ENCODE measurements around the gene STIMATE. TPM values are rescaled to one million over a fixed set of nuclear protein-coding genes. Genes with fewer than 3 reads are reported as not detected.
A peak's percentile ranks its signal among the peaks of the same experiment; 100 is the strongest.

STIMATE gene
- total RNA-seq, 2 donors from 2014 or later, result 45.2 to 75.1 TPM

DNA sequence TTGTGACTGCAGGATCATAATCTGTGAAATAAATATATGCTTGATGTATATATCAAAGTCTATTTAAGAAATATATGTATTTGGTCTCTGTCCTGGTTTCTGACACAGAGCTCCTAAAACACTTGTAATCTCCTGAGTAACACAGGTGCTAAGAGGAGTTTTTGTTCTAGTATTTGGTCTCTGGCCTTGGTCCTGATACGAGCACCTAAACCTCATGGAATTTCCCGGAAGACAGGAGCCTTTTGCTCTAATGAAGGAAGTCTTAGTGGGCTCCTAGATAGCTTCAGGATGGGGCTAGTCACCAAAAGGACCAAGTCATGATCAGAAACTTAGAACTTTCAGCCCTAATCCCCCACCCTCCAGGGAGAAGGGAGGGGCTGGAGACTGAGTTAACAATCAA, 43.3 kb downstream of the STIMATE start:
- no peaks in the 10 kb centered on the region for H3K27me3 ChIP-seq (replicated peaks; ENCODE audit: insufficient read depth)
- H3K36me3 ChIP-seq, result peaks cover 23% of the 10 kb centered on the region
- no peak for DNase-seq (ENCODE audit: low spot score)
- no peak overlapping the region for H3K27ac ChIP-seq
- no peaks in the 10 kb centered on the region for H3K9me3 ChIP-seq
- TF ChIP-seq CTCF (IDR thresholded peaks at IDR 0.05), result no peak
- ATAC-seq (ENCODE audit: insufficient number of reproducible peaks, low FRiP score, low read depth), result no peak
- no peak overlapping the region for H3K4me3 ChIP-seq
- H3K4me1 ChIP-seq (ENCODE audit: control insufficient read depth in 1 of 2, low read depth in 2 of 2), result peaks cover 0 to 4% of the 10 kb centered on the region in 2 donors

DNA sequence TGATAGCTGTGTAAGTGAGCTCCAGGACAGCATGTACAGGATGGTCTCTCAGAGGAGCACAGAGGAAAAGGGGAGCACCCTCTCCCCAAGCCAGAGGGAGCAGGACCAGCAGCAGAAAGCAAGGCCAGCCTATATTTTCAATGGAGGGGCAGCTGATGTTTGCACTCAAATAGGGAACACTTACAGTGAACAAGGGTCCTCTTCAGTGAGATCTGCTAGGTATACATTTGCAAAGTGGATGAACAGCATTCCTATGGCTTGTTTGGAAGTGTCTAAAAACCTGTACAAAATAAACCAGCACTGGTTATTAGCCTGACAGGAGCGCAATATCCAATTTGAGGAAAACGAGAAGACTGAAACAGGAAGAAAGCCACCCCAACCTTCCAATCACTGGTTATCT, 44.9 kb downstream of the STIMATE start:
- no peak for TF ChIP-seq CTCF (IDR thresholded peaks at IDR 0.05)
- Histone ChIP-seq H3K36me3 (peaks cover 29% of the 10 kb centered on the region), H3K4me1 (ENCODE audit: control insufficient read depth in 1 of 2, low read depth in 2 of 2) (peaks cover 0 to 4% of the 10 kb centered on the region in 2 donors), H3K4me3 (no peak overlapping the region), H3K9me3 (no peaks in the 10 kb centered on the region), H3K27me3 (replicated peaks; ENCODE audit: insufficient read depth) (no peaks in the 10 kb centered on the region), H3K27ac (no peak overlapping the region)
- ATAC-seq (ENCODE audit: insufficient number of reproducible peaks, low FRiP score, low read depth) (no peak), DNase-seq (ENCODE audit: low spot score) (no peak)

GRCh38 chr3:52851348-52851747, 46.0 kb downstream of the STIMATE start:
- DNase-seq (ENCODE audit: low spot score) (no peak), ATAC-seq (ENCODE audit: insufficient number of reproducible peaks, low FRiP score, low read depth) (no peak)
- H3K27ac ChIP-seq, result no peak overlapping the region
- H3K27me3 ChIP-seq (replicated peaks; ENCODE audit: insufficient read depth), result no peaks in the 10 kb centered on the region
- H3K4me3 ChIP-seq, result no peak overlapping the region
- H3K9me3 ChIP-seq, result no peaks in the 10 kb centered on the region
- peak; percentile 46 for TF ChIP-seq CTCF (IDR thresholded peaks at IDR 0.05)
- peaks cover 0 to 3% of the 10 kb centered on the region in 2 donors for H3K4me1 ChIP-seq (ENCODE audit: control insufficient read depth in 1 of 2, low read depth in 2 of 2)
- H3K36me3 ChIP-seq, result peaks cover 32% of the 10 kb centered on the region

- Histone ChIP-seq H3K4me3 (no peak overlapping the region), H3K36me3 (peaks cover 32% of the 10 kb centered on the region), H3K9me3 (no peaks in the 10 kb centered on the region), H3K27me3 (replicated peaks; ENCODE audit: insufficient read depth) (no peaks in the 10 kb centered on the region), H3K27ac (no peak overlapping the region), H3K4me1 (ENCODE audit: control insufficient read depth in 1 of 2, low read depth in 2 of 2) (peaks cover 7 to 19% of the 10 kb centered on the region in 2 donors)
- ATAC-seq (ENCODE audit: insufficient number of reproducible peaks, low FRiP score, low read depth), result no peak
- DNase-seq (ENCODE audit: low spot score), result no peak
- TF ChIP-seq CTCF (IDR thresholded peaks at IDR 0.05), result no peak
Observed at GRCh38 chr3:52849656-52850055, 47.7 kb downstream of the STIMATE start.

DNA sequence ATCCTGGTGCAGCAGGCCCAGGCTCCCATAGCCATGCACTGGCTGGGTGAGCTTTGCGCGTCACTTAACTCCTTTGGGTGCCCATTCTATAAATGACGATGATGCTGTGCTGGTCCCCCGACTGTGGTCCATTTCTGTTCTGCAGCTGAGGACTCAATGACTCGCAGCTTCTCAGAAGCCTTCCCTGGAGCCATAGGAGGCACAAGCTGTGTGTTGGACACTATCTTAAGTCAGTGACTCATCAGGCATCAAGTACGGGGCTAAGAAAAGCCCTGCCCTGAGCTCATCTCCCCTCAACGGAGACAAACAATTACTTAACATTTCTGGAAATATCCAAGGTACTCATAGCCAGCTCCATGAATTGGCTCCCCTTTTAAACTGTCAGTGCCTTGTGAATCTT, 48.7 kb downstream of the STIMATE start:
- DNase-seq (ENCODE audit: low spot score), result no peak
- no peak for ATAC-seq (ENCODE audit: insufficient number of reproducible peaks, low FRiP score, low read depth)
- Histone ChIP-seq H3K9me3 (no peaks in the 10 kb centered on the region), H3K4me3 (no peak overlapping the region), H3K27ac (peak overlapping the region; percentile 0 to 37), H3K4me1 (ENCODE audit: control insufficient read depth in 1 of 2, low read depth in 2 of 2) (peaks cover 18 to 29% of the 10 kb centered on the region in 2 donors), H3K27me3 (replicated peaks; ENCODE audit: insufficient read depth) (no peaks in the 10 kb centered on the region), H3K36me3 (peaks cover 32% of the 10 kb centered on the region)
- TF ChIP-seq CTCF (IDR thresholded peaks at IDR 0.05), result no peak

Data from thoracic aorta (tissue), 2 donors.